Hindlimb muscle (tissue), 1 donor: ENCODE measurements around the gene TSC22D4. TPM values are rescaled to one million over a fixed set of nuclear protein-coding genes. Genes with fewer than 3 reads are reported as not detected.

Experiments used
- DNase-seq: peaks from one replicate; pipeline ENCODE4 v3.0.0-alpha.2; 2013
- polyA plus RNA-seq: library from polyadenylated mRNA; unstranded; fragments of 120-200 nt; gene quantifications from one replicate; pipeline ENCODE4 v1.2.1, GENCODE V29; 2013; ENCODE audit not compliant: insufficient read length

Gene TSC22D4
- polyA plus RNA-seq, 1 donor = 61.5 TPM

DNA sequence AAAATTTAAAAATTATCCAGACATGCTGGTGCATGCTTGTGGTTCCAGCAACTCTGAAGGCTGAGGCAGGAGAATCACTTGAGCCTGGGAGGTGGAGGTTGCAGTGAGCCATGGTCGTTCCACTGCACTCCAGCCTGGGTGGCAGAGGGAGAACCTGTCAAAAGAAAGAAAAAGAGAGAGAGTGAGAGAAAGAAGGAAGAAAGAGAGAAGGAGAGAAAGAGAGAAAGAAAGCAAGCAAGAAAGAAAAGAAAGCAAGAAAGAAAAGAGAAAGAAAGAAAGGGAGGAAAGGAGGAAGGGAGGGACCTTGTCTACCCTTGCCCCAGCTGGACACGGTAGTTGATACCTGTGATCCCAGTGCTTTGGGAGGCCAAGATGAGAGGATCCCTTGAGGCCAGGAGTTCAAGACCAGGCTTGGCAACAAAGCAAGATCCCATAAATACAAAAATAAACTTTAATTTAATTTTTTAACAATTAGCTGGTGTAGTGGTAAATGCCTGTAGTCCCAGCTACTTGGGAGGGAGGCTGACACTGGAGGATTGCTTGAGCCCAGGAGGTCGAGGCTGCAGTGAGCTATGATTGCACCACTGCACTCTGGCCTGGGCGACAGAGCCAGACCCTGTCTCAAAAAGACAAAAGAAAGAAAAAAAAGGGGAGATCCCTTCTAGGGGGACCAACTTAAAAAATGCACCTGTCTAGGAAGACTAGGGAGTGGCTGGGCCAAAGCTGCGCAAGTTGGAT is 13.9 kb upstream of the TSC22D4 start:
- no peak for DNase-seq

DNA sequence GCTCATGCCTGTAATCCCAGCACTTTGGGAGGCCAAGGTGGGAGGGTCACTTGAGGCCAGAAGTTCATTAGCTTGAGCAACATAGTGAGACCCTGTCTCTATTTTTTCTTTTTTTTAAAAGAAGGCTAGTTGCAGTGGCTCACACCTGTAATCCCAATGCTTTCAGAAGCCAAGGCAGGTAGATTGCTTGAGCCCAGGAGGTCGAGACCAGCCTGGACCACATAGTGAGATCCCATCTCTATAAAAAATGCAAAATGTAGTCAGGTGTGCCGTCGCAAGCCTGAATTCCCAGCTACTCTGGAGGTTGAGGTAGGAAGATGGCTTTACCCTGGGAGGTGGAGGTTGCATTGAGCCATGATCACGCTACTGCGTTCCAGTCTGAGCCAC is 12.2 kb upstream of the TSC22D4 start:
- no peak for DNase-seq

DNA sequence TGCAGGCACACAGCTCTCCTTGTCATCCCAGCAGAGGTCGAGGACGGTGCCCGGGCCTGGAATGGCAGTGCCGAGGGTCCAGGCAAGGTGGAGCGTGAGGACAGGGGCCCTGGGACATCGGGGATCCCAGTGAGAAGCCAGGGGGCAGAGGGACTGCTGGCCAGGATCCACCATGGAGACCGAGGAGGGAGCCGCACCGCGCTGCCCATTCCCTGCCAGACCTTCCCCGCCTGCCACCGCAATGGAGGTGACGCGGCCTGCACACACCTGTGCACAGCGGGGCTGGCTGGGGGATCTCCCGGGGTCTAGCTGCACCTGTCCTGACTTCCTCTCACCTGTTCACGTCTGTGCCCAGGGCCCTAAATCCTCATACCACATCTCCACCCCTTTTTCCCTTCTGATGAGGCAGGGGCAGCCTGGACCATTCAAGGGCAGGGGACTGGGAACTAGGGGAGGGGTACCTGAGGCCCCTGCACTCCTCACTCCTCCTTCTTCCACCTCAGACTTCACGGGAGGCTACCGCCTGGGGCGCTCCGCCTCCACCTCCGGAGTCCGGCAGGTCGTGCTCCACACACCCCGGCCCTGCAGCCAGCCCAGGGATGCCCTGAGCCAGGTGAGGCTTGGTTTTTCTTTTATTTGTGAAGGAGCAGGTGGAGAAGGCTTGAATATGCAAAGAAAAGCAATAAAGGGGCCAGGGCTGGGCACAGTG is 11.6 kb upstream of the TSC22D4 start:
- DNase-seq = no peak

DNA sequence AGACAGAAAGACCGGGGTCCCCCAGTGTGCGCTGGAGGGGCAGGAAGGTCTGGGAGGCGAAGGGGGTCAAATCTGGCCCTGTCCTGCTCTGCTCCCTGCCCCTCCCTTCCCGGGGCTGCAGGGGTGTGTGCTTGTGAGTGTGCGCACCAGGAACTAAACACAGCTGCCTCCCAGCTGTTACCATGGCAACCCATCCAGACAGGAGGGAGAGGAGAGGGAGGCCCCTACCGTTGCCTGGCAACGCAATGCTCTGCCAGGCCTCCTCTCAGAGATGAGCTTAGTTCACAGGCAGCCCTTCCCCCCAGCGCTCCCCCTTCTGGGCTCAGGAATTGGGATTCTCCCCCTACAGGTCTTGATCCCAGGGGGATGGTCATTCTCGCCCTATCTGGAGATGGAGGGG is 10.8 kb upstream of the TSC22D4 start:
- peak; percentile 92 for DNase-seq

DNA sequence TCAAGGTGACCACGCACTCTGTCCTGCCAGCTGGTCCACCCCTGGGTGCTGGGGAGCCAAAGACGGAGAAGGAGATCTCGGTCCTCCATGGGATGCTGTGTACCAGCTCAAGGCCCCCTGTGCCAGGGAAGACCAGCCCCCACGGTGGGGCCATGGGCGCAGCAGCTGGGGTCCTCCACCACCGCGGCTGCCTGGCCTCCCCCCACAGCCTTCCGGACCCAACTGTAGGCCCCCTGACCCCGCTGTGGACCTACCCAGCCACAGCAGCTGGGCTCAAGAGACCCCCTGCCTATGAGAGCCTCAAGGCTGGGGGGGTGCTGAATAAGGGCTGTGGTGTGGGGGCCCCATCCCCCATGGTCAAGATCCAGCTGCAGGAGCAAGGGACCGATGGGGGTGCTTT is 10.1 kb upstream of the TSC22D4 start:
- DNase-seq = no peak

DNA sequence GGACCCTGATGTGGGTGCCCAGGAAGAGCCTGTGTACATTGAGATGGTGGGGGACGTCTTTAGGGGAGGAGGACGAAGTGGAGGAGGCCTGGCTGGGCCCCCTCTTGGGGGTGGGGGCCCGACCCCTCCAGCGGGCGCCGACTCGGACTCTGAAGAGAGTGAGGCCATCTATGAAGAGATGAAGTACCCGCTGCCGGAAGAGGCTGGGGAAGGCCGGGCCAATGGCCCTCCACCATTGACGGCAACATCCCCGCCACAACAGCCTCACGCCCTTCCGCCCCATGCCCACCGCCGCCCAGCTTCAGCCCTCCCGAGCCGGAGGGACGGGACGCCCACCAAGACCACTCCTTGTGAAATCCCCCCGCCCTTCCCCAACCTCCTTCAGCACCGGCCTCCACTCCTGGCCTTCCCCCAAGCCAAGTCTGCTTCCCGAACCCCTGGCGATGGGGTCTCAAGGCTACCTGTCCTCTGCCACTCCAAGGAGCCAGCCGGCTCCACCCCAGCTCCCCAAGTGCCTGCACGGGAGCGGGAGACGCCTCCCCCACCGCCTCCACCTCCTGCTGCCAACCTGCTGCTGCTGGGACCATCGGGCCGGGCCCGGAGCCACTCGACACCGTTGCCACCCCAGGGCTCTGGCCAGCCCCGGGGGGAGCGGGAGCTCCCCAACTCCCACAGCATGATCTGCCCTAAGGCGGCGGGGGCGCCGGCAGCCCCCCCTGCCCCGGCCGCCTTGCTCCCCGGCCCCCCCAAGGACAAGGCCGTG is 9.5 kb upstream of the TSC22D4 start:
- DNase-seq = no peak

DNA sequence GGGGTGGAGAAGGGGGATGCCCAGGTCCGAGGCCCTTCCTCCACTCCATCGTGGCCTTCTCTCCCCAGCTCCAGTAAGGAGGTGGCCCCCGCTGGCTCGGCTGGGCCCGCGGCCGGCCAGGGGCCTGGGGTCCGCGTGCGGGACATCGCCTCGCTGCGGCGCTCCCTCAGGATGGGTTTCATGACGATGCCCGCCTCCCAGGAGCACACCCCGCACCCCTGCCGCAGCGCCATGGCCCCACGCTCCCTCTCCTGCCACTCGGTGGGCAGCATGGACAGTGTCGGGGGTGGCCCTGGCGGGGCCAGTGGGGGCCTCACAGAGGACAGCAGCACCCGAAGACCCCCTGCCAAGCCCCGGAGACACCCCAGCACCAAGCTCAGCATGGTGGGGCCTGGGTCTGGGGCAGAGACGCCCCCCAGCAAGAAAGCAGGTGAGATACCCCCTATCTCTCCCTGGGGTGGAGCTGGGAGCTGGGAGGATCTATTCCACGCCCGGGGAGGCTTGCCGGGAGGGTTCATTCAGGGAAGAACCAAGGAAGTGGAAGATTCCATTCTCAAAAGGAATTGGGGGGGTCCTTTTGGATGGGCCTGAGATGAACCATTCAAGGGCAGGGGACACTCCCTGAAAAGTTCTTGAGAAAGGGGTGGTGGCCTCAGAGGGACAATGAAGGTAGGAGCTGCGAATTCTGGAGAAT is 7.9 kb upstream of the TSC22D4 start:
- DNase-seq = no peak

DNA sequence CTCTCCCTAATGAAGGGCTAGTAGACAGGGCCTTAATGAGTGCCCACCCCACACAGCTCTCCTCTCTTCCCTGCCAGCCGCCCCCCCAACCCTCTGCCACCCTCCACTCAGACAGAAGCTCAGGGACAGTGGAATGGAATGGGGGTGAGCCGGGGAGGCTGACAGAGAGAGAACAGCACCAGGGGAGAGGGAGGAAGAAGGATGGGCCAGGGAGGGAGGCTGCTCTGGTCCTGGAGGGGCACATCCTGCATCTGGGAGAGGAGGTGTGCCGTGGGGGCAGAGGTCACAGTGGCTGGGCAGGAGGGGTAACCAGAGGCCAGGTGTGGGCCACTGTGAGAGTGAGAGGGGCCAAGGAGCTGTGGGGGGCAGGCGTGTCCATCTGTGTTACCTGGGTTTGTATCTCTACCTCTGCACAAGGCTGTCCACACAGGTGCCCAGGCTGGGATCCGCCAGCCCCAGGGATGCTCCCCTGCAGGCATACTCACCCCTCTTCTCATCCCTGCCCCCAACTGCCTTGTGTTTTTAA is 7.2 kb upstream of the TSC22D4 start:
- DNase-seq = no peak

DNA sequence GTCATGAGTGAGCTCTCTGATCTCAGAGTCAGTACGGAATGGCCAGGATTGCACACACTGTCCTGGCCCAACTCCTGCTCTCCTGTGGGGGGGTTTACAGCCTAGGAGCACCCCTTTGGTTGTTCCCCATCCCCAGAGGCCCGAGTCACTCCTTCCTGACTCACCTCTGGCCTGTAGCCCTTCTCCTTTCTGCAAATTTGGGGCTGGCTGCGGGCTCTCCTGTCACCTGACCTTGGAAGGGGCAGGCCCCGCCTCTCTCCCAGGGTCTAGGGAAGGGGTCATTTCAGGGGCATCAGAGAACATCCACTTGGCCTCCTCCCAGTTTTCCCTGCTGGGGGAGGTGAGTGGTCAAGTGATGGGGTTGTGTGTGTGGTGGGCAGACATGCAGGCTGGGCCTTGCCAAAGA is 6.5 kb upstream of the TSC22D4 start:
- DNase-seq = no peak

DNA sequence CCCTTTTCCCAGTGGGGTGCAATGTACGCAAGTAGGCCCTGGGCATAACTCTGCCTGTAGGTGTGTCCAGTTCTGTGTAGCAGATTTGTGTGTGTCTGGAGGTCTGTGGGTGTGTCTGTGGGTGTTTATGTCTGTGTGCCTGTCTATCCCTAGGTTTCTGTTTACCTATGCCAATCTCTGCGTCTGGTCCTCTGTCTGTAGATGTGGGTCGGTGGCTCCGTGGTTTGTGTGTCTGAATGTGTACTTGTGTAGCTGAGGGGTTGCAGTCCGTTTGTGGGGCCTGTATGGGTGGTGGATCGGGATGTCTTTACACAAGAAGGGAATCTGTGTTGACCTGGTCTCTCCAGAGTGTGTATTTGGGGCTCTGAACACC is 5.6 kb upstream of the TSC22D4 start:
- DNase-seq = no peak

DNA sequence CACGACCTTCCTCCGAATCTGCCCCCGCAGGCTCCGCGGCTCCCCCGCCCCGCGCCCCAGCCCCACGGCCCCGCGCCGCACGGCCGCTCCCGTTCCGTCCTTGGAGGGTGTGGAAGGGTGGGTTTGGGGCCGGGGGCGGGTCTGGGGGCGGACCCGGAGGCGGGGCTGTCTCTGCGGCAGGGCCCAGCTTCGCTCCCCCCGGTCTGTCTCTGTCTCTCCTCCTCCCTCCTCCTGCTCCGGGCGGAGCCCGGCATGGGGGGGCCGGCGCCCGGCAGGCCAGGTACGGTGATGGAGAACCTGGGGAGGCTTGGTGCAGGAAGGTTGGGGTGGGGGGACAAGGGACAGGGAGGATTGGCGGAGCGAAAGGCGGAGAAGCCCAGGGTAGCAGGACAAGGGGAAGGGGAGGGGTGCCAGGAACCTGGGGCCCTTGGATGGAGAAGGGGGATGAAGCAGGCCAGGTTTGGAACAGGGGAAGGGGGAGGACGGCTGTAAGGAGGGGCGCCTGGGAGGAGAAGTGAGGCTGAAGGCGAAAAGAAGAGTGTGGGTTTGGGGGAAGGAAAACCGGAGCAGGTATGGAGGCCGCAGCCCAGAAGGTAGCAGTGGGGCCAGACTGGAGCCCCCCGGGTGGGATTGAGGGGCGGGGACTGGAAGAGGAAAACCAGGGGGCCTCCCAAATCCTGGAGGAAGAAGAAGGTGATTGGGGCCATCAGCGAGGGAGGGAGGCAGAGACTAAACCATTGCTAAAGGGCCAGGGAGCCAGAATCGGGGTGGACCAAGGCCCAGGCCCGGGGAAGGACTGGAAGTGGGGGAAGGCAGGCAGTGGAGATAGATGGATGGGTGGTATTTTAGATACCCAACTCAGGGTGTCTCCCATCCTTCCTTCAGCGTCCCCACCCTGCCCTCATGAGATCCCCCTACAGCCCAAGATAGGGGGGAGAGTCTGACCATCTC is 5.0 kb upstream of the TSC22D4 start, which contains the start of gene NYAP1:
NYAP1 (plus strand) TSS at position 206 of the 951 bp plus-strand sequence. CDS start 1,385 bp downstream, outside the sequence.
- DNase-seq = peak; percentile 76

DNA sequence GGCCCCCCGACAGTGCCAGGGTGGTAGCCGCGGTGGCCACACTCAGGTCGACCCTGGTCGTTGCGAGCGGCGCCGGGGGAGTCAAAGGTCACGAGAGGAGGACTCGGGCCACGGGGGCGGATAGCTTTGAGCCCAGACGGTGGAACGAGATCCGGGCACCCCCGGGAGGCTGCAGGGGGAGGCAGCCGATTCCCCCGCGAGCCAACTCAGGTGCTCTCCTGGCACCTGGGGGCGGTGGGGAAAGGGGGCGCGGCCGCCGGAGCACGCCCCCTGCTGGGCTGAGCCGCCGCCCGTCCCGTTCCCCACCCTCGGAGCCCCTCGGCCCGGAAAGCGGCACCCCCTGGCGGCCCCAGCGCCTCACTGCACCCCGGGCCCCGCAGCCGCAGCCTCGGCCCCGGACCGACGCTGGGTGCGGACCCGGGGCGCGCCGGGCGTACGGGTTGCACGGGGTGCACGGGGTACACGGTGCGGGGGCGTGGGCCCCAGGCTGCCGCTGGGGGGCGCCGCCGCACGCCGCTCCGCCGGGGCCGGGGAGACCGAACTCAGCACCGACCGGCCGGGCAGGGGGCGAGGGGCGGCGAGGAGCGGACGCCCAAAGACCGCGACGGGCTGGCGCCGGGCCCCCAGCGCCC is 4.2 kb upstream of the TSC22D4 start:
- peak; percentile 72 for DNase-seq

DNA sequence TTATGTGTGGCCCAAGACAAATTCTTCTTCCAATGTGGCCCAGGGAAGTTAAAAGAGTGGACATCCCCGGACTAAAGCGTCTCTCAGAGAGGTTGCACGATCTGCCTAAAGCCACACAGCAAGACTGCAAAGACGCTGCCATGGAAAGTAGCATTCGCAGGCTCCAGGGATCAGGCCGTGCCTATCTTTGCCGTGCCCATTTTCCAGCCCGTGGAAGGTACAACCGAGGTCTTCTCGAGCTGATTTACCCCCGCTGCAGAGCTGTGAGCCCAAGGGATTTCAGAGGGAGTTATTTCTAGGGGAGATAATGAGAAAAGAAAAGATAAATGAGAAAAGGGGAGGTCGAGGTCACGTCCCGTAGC is 3.7 kb upstream of the TSC22D4 start:
- DNase-seq = no peak

DNA sequence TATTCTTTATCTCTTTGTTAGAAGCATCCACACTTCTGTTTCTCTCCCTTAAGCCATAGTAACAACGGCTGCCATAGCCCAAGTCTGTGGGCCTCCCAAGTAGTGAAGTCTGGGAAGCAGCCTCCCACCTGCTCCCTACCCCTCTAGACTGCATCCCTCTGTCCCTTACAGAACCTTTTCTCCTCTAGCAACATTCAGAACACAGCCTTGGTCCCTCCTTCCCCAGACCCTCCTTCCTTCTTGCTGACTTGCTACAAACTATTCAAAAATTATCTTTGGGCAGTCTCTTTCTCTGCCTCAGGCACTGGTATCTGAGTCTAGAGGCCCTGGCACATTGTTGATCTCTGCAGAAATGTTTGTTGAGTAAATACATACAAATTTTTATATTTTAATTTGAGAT is 2.5 kb upstream of the TSC22D4 start:
- no peak for DNase-seq

DNA sequence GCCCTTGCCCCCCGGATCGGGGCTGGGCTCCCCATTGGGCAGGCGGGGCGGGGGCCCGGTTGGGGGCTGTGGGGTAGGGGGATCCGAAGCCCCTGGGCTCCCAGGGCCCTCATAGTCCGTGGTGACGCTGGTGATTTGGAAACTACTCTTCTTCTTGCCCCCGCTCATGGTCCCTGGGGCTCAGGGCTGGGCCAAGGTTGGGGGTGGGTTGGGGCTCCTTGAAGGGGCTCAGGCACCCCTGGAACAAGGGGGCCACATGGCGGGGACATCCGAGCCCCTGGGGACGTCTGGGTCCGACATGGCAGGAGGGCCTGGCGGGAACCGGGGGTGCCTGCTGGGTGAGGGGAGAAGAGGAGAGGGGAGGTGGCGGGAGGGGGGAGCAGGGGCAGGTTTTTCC is 1.1 kb downstream of the TSC22D4 start:
- DNase-seq = no peak

DNA sequence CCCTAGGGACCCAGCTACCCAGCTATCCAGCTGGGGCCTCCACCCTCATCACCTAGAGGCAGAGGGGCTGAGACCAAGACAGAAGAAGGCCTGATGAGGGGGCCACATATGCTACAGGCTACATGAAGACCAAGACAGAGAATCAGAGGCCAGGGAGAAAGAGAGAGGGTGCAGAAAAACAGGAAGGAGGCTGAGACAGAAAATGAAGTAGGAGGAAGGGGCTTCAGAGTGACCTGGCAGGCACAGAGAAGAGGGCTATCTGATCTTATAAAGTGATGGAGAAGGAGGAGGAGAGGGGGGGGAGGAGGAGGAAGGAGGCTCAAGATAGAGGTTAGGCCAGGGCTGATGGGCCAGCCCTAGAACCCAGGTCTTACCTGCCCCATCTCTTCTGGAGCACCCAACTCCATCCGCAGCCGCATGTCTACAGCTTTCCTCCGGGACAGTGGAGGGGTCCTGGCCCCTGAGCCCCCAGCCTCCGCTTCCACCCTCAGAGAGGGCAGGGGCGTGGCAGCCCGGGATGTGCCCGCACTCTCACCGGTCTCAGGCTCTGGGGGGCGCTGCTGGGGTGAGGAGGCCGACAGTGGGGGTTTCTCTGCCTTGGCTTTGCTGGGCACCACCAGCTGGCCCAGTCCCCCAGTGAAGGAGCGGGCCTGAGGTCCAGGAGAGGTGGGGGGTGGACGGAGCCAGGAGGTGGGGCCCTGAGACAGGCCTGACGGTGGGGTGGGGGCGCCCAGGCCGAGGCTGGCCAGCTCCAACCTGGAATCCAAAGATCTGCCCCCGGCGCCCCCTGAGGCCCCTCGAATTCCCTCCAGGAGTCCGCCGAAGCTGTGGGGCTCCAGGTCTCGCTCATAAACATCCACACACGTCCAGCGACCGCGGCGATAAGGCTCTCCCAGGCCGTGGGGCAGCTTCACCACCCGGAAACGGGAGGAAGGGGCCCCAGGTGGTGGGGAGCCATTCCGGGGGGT is 1.8 kb downstream of the TSC22D4 start:
- no peak for DNase-seq

DNA sequence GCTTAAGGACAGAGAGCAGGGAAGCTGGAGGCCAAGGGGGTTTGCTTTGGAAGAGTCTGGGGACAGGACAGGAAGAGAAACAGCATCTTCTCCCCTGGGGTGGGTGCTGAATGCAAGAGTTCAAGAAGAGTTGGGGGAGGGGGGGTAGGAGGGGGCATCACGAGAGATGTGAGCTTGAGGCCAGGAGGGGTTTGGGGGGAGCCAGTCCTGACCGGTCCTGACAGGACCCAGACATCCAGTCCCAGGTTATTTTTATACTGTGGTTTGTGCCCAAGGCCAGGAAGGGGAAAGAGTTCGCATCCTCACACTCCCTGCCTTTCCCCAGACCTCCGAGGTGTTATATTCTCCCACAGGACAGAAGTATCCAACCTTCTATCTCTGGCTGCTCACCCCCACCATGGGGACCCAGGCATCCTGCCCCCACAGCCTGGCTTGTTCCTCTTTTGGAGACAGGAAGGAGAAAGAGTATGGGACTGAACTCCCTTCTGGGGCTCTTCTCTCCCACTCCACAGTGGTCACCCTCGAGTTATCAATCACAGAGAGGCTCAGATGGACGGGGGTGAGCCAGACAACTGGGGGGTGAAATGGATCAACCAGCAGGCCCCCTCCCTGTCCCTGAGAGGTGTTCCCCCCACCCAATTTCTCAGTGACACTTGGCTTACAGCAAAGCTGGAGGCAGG is 2.8 kb downstream of the TSC22D4 start:
- DNase-seq = no peak

DNA sequence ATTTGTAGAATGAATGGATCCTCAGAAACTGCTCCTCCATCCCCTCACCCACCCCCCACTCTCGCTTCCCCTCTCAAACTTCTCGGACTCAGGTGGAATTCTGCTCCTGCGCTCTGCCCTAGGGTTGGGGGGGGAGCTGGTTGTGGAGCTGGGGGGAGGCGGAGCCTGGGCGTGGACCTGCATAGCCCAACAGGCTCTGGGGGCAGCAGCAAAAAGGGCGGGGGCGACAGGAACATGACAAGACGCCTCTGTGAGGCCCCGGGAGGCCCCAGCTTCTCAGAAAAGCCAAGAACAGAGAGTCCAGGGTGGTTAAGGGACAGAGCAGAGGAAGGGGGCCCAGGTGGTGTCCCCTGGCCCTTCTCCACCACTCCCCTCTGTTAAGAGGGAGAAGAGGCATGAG is 3.5 kb downstream of the TSC22D4 start:
- DNase-seq = no peak

DNA sequence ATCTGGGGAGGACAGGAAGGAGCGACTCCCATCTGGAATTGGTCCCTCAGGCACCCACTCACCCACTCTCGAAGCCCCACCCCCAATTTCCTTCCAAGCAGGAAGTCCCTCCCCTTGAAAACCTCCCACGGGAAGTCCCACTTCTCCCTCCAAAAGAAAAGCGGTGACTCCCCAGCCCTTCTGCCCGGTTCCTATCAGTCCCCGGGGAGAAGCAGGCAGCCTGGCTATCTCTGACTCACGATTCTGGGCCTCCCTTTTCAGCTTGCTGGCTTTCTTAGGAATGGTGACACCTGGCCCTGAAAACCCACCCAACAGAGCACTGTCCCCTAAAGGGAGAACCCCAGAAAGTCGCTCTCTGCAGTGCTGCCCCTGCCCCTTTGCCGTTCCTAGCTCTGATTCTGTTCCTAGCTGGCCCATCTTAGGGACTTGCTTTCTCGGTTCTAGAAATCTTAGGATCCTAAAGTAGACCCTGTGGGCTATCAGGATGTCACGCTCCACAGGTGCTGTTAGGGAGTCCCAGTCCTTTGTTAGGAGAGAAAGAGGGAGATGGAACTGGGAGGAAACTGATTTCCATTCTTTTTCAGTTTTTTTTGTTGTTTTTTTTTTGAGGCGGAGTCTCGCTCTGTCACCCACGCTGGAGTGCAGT is 6.0 kb downstream of the TSC22D4 start:
- DNase-seq = no peak
